ENCODE results near the gene PTGDS. TPM values are rescaled to one million over a fixed set of nuclear protein-coding genes. Genes with fewer than 3 reads are reported as not detected.

PTGDS gene
- total and polyA plus RNA-seq, 10 of the 15 experiments (the other 5 are each of a cell fraction or from before 2014, with no cell fraction given): not detected

GRCh38 chr9:136941231-136942111 is 35.8 kb upstream of the PTGDS start:
- H3K27ac ChIP-seq (ENCODE audit: control insufficient read depth, insufficient read depth): no peak overlapping the region
- H3K9me3 ChIP-seq (replicated peaks; ENCODE audit: control insufficient read depth, insufficient read depth, low read length): no peaks in the 10 kb centered on the region
- no peaks in the 10 kb centered on the region for H4K20me1 ChIP-seq (ENCODE audit: control insufficient read depth, insufficient read depth)
- intact Hi-C loops (cut with micrococcal nuclease; ENCODE audit: unreplicated experiment): loop anchor here (5.0 to 10.0 kb wide), 2 partner anchors 89 to 147 kb away; partner anchors contain the start of genes CCDC183, MAMDC4 and TMEM141
- no peak overlapping the region for H2AFZ ChIP-seq (ENCODE audit: control insufficient read depth, low read depth, low read length)
- ChIA-PET CTCF (no interaction called here), RAD21 (ENCODE audit: unreplicated experiment) (no interaction called here), POLR2A (no interaction called here), SMC1A (ENCODE audit: uncharacterized antibody, unreplicated experiment) (no interaction called here)
- peaks cover 4% of the 10 kb centered on the region for H3K4me1 ChIP-seq (ENCODE audit: control insufficient read depth, insufficient read depth, low read length)
- no peak overlapping the region for H3K4me2 ChIP-seq (ENCODE audit: control insufficient read depth, insufficient read depth)
- in situ Hi-C loops (cut with MboI): no loop called here
- no peak overlapping the region for H3K4me3 ChIP-seq
- H3K79me2 ChIP-seq (ENCODE audit: control insufficient read depth, insufficient read depth, low read length): peaks cover 19% of the 10 kb centered on the region
- no peak for TF ChIP-seq RFX5 (IDR thresholded peaks at IDR 0.05; ENCODE audit: low read depth, low read length)
- TF ChIP-seq NR2C1 (IDR thresholded peaks at IDR 0.05): no peak
- TF ChIP-seq YBX1 (IDR thresholded peaks at IDR 0.05): no peak
- no peak for TF ChIP-seq SREBF2 (IDR thresholded peaks at IDR 0.05; ENCODE audit: low read length)
- no peak for TF ChIP-seq LARP7 (IDR thresholded peaks at IDR 0.05)
- TF ChIP-seq CHD2 (IDR thresholded peaks at IDR 0.05; ENCODE audit: borderline replicate concordance, low read depth, low read length): no peak
- no peak for TF ChIP-seq MYB (IDR thresholded peaks at IDR 0.05; ENCODE audit: borderline replicate concordance, low read depth, low read length)
- no peak for TF ChIP-seq CBX5 (IDR thresholded peaks at IDR 0.05; ENCODE audit: low read depth)
- TF ChIP-seq ETV6 (conservative IDR thresholded peaks at IDR 0.05 in 1 of 2, IDR thresholded peaks at IDR 0.05 in 1 of 2; ENCODE audit: borderline replicate concordance in 1 of 2, low read depth in 1 of 2): no peak
- TF ChIP-seq ZNF384 (IDR thresholded peaks at IDR 0.05; ENCODE audit: borderline replicate concordance, low read depth, low read length): no peak
- no peak for TF ChIP-seq POLR2AphosphoS5 (IDR thresholded peaks at IDR 0.05; ENCODE audit: low read length)
- TF ChIP-seq ZNF274 (IDR thresholded peaks at IDR 0.05; ENCODE audit: insufficient read depth, insufficient read length): no peak
- BruUV-seq (replicated peaks): no TSS peak
- no peak for ATAC-seq
- FAIRE-seq: no peak
- no peak overlapping the region for H3K9ac ChIP-seq (ENCODE audit: control insufficient read depth, insufficient read depth, low read length)
- H3K27me3 ChIP-seq (replicated peaks in 1 of 2; ENCODE audit: control insufficient read depth in 2 of 2, insufficient read depth in 2 of 2, low read length in 1 of 2): no peaks in the 10 kb centered on the region
- WGBS (ENCODE audit: insufficient coverage, insufficient replicate concordance, low lambda C conversion rate, missing lambda C conversion rate): 97% methylated on average over 54 of the region's 55 CpGs
- H3K36me3 ChIP-seq (ENCODE audit: control insufficient read depth in 2 of 2, insufficient read depth in 2 of 2, low read length in 1 of 2): peaks cover 2 to 26% of the 10 kb centered on the region in 2 experiments; a peak in 3 of 4 replicates
- no peak for DNase-seq (ENCODE audit: low read depth, low spot score)
